GM18499 (cell line): Measurements from ENCODE around the gene OR1I1.
A peak's percentile ranks its signal among the peaks of the same experiment; 100 is the strongest.

Experiments
- ATAC-seq: cut with Tn5 transposase; IDR thresholded peaks from one replicate; pipeline ENCODE4 v1.9.1; 2021; ENCODE audit warnings: moderate number of reproducible peaks; ENCODE audit not compliant: insufficient read depth, unreplicated experiment

The OR1I1 gene

DNA sequence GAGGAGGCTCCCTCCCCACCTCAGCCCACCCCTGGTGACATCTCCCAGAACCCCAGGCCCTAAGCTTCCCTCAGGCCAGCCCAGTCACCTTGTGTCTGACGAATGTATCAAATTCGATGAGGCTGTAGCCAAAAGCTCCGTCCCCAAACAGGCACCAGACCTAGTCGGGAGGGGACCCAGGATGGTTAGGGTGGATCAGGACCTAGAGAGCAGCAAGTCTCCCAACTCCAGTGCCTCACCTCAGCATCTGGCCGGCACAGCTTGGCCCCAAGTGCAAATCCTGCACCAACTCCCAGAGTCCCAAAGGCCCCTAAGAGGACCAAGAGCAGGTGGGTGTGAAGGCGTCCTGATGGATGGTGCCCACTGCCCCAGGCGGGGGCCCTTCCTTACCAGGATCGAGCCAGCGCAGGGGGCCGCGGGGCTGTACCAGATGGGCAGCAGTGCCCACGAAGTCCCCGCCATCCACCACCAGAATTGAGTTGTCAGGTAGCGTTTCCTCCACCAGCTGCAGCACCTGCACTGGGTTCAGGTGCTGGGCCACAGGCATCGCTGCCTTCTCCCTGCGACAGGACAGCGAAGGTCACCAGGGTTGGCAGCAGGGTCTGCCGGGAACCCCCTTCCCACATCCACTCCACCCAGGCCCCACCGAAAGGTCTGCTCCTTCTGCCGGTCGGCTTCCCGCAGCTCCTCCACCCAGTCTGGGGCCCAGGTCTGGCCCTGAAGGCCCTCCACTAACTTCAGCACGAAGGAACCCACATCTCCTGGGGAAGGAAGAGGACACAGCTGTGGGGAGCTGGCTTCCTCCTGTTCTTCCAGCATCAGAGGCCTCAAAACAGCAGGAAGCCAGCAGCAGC, 34.0 kb downstream of the OR1I1 start:
- ATAC-seq = no peak

DNA sequence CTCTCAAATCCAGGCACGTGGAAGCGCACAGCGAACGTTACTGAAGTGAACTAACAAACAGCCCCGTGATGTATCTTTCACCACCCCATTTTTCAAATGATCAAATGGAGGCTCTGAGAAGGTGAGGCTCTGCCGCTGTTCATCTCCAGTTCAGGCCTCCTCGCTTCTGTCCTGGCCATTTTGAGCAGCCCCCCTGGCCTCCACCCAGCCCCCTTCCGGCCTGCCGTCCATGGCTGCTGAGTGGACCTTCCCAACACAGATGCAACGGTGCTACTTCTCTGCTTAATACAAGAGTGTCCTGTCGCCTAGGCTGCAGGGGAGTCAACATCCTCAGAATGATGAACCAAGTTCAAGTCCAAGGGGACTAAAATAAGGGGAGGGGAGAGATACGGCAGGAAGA, 34.8 kb downstream of the OR1I1 start:
- no peak for ATAC-seq

DNA sequence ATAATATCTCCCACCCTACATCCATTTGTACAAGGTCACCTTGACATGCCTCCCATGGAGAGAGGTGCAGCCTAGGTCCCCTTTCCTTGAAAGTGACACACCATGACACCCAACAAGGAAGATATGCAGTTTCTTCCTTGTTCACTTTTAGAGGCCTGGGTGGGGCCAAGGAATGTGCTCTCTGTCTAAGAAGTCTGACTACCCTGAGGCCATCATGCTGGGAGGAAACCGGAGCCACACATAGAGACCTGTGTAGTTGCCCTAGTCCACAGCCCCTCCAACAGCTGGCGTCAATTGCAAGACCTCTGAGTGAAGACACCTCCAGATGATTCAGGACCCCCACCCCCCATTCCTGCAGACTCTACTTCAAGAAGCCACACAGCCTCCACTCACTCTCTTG, 36.2 kb downstream of the OR1I1 start:
- no peak for ATAC-seq

DNA sequence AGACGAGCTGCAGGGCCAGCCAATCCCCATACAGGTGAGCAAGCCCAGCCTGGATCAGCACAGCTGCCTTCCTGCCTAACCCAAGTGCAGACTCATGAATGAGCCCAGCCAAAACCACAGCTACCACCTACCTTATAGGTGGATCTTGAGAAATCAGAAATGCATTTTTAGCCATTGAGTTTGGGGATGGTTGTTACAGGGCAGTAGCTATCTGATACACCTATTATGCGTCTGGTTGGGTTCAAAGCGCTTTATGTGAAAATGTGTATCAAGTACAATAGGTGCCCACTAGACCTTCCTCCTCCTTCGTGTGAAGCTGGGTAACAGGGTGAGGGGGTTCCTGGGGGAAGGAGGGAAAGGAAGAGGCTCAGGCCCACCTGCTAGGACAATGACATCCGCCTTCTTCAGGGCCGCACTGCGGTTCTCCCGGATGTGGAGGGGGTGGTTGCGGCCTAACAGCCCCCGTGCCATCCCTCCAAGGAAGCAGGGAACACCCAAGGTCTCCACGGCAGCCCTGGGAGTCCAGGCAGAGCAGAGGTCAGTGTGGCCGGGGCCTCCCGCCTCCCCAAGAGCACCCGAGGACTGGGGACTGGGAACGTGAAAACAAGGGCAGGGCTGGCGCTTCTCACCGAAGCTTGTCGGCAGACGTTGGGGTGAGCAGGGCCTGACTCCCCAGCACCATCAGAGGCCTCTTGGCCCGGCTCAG, 36.9 kb downstream of the OR1I1 start:
- ATAC-seq = no peak

DNA sequence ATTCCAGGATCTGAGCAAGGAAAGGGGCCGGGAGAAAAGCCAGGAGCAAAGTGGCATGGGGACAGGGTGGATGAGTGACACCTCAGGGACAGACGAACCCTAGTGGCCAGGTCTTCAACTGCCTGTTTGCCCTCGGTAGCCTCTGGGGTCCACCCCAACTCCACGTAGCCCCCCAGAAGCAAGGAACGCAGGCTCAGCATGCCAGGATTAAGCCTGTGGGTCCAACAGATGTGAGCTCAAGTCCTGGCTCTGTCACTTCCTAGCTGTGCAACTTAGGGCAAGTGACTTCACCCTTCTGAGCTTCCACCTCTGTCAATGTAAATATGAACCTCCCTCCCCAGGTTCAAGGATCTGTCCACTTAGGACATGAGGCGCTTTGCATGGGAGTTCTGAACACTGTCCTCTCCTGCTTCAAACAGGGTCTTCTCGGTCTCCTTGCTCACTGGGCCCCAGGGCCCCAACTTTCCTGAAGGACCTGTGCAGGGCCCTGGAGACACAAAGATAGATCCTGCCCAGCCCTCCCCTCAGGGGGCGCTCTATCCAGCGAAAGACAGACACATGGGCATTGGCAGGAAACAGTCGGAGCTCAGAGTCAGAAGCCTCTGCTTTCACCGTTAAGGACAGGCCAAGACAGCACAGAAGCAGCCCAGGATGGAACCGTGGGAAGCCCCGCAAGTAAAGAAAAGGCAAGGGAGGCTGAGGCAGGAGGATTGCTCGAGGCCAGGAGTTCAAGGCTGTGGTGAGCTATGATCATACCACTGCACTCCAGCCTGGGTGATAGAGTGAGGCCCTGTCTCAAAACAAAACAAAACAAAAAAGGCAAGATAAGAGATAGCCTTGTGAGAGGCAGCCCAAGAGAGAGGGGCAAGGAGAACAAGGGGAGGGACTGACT, 38.4 kb downstream of the OR1I1 start:
- no peak for ATAC-seq

DNA sequence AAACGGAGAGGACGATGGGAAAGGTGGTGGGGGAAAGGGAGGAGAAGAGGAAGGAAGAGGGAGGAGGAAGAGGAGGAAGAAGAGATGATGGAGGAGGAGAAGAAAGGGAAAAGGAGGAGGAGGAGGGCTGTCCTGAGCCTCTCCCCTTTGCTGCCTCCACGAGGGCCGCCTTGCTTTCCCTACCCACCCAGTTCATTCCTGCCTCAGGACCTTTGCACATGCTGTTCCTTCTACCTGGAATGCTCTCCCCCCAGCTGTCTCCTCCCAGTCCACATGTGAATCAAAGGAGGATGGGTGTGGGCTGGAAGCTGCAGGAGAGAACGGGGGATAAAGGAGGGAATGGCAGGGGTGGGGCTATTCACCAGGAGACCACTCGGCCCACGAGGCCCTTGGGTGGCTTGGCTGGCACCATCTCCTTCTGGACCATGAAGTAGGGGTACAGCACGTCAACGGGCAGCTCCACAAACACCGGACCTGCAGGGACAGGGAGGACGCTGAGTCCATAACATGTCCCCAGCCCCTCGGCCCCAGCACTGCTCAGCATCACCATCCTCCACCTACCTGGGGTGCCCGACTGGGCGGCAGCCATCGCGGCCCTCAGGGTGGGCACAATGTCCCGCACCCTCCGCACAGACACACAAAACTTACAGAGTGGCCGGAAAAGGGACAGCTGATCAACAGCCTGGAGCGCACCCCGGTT, 40.5 kb downstream of the OR1I1 start:
- no peak for ATAC-seq

DNA sequence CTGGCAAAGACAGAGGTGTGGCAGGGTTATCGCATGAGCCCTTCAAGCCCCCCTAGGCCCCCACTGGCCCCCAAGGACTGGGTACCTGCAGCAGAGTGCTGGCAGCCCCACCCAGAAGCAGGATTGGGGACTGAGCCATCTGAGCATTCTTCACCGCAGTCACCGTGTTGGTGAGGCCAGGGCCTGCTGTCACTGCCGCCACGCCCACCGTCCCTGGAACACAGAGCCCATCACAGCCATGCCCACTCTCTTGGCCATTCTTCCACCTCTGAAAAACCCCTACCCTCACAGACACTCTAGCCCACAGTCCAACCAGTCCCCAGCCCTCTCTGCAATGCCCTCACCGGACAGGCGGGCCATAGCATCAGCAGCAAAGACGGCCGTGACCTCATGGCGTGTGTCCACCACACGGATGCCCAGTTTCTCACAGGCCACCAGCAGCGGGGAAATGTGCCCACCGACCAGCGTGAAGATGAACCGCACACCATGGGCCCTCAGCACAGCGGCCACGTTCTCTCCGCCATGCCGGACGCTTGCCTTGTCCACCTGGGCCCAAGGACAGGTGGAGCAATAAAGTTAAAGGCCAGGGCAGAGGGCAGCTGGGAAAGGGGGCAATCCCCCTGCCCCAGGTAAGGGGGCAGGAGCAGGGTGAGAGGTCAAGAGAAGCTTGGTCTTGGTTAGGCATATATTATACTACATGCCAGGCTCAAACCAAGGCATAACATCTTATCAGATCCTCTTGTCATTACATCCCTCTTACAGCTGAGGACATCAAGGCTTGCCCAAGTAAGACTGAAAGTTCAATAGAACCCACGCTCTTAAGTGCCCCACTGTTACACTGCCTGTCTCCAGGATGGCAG, 41.2 kb downstream of the OR1I1 start:
- ATAC-seq = no peak

DNA sequence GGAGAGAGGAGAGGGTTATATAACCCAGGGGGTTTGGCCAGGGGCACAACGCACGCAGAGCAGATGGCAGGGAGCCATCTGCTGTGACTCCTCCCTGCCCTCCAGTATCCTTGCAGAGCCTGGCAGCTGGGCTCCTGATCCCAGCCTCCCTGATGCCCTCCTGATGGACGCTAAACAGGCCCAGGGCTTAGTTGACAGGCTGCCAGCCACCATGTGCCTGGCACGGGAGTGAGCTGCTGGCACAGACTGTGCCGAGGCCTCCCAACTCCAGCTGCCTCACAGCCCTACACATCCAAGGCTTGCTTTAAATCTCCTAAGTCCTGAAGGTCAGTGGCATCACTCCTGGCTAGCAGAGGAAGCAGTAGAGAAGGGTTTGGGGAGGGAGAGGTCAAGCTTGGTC, 41.9 kb downstream of the OR1I1 start:
- ATAC-seq = no peak

DNA sequence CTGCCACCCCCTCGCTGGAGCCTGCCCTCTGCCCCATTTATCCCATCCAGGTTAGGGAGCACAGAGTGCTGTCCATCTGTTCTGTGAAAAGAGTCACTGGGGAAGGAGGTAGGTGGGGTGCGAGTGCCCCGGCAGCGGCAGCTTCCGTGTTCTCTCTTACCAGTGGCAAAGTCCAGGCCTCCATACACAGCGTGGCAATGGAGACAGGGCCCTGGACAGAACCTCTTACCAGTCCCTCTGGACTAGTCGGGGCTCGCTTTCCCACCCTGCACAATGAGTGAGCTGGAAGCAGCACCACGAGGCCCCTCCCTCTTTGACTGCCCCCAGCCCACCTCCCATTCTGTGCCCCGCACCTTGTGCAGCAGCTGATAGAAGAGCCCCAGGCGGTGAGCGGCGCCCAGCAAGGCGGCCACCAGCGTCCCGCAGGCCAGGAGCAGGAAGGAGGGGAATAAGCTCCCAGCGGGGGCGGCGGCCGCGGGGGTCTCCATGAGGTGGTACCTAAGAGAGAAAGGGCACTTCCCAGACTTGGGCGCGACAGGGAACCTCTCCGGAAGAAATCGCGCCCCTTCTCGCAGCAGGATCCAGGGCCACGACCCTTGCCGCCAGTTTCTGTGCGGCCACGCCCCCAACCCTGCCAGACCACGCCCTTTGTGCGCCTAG, 42.7 kb downstream of the OR1I1 start:
- no peak for ATAC-seq

DNA sequence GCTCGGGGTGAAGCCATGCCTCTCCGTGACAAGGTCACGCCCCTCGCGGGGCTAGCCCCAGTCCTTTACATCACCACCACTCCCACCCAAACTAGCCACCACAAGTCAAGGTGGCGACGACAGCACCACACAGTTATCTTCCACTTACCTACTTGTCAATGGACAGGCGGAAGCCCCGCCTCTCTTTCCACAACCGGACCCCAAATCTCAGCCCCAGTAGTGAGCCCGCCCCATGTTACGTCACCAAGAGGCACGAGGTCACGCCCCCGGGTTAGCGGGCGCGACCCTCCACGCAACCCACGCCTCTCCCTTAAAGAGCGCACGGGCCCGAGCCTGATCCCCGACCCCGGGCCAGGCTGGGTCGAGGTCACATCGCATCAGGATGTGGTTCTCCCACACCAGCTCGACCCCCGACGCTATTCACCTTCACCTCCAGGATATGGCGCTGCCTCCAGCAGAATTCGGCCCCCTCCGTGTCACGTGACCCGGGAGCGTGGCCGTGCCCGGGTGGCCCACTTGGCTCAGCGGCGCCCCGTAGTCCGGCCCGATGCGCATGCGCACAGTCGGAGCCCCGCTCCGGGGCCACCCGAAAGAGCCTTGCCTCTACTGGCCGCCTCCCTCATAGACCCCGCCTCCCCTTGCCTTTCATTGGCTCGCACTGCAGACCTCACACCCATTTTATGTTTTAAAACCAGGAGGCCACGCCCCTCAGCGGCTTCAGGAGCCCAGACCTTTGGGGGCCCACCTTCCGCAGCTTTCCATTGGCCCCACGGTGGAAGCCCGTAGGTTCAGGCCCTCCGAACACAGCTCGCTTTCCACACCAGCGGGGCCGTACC, 43.4 kb downstream of the OR1I1 start:
- peak; percentile 66 for ATAC-seq

DNA sequence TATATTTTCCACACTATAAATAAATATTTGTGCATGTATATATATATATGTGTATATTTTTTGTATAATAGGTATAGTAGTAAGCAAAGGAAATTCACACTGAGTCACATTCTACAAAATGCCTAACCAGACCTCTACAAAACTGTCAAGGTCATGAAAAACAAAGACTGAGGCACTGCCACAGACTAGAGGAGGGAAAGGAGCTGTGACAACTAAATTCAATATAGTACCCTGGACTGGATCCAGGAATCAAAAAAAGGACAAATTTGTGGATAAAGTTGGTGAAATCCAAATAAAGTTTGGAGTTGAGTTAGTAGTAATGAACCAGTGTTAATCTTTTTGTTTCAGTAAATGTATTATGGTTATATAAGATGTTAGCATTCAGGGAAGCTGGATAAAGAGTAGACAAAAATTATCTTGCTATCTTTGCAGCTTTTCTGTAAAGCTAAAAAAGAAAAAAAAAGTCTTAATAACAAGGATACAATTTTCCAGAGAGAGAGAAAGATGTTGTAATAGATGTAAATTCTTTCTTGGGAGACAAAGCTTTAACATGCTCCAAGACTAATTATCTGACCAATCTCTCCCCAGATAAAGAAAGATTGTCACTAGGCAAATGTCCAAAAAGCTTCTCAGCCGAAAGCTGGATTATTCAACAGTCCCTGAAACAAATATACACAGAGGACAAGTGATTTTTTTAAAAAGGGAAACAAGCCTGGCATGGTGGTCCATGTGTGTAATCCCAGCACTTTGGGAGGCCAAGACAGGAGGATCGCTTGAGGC, 44.3 kb downstream of the OR1I1 start:
- no peak for ATAC-seq

DNA sequence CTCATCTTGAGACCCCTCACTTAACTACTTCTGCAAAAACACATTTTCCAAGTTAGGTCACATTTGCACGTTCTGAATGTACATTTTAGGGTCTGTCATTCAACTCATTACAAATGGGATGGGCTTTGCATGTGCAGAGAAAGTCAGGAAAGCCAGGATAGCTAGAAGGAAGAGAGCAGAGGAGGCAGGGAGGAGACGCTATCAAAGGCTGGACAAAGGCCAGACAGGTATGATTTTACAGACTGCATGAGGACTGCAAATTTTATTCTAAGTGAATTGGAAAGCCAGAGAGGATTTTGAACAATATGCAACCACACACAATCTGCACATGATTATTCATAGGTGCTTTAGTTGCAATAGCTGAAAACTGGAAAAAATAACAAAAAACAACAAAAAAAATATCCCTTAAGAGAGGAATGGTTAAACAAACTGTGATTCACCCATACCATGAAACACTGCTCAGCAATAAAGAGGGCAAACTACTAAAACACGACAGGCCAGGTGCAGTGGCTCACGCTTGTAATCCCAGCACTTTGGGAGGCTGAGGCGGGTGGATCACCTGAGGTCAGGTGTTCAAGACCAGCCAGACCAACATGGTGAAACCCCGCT, 46.3 kb downstream of the OR1I1 start:
- no peak for ATAC-seq

DNA sequence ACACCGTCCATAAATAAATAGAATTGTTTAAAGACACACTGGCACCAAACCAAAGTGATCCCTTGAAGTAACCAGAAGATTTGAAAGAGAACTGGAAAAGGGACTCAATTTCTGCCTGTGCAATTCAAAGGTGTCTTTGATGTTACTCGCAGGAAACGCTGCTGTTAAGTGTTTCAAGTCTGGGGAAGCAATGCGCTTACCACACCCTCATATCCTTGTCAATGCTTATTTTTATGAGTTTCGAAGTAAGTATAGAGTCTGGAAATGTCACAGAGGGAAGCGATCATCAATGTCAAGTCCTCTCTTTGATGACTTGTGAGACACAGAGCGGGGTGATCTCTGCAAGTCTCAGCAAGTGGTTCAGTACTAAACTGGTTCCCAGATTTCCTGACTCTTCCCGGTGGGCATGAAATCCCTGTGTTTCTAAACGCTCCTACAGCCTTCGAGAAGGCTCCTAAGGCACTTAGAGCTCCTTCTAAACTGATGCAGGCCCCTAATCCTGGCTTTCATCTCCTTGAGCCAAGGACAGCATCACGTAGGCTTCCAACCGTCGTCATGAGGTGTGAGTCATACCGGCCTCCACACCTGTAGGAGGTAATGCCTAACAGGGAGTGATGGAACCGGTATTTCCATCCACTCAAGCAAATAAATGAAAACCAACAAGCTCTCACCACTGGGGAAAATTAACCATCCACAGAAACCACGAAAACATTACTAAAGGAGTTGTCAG, 48.0 kb downstream of the OR1I1 start:
- no peak for ATAC-seq

DNA sequence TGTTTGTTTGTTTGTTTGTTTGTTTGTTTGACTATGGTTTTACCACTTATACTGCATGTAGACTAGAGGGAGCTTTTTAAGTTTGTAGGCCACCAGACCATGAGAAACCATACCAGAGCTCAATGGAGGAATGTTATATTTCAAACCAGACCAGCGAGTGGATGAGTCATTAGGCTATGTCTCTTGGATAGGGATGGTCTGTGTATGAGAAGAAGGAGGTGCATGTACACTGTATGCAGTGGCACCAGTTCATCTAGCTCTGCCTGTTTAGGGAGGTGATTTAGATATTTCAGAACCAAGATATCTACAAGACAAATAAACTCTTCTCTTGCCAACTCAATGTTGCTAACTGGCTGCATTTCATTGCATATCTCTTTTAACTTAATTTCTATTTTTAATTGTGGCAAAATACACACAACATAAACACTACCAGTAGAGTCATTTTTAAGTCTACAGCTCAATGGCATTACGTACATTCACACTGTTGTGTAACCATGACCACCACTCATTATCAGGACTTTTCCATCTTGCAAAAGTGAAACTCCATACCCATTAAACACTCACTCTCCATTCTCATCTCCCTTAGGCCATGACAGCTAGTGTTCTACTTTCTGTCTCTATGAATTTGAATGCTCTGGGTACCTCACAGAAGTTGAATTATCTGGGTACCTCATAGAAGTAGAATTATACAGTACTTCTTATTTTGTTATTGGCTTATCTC, 54.4 kb downstream of the OR1I1 start:
- ATAC-seq = no peak

DNA sequence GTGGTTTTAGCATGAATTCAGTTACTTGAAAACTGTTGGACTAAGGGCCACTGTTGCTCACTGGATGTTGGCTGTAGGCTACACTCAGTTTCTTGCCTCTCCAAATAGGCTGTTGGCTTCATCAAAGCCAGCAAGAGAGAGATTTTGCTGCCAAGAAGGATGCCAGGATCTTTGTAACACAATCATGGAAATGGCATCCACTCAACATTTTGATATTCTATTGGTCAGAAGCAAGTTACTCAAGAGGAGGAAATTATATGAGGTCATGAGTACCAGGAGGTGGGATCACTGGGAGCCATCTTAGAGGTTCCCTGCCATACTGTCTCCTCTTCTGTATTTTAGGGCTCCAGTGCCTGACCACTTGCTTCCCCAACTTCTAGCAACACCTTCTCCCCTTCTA, 55.8 kb downstream of the OR1I1 start:
- no peak for ATAC-seq

DNA sequence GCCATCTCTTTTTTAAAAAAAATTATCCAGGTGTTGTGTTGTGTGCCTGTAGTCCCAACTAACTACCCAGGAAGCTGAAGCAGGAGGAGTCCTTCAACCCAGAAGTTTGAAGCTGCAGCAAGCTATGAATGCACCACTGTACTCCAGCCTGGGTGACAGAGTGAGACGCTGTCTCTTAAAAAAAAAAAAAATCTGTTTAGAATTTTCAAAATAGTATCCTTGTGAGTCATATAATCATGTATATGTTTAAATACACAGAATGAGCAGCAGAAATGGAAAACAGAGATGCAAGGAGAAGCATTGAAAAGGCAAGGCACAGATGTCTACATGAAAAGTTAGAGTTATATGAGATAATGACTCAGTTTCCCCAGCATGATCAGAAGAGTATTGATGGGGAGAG, 56.4 kb downstream of the OR1I1 start:
- ATAC-seq = no peak
